Keratinocyte (primary cell): ENCODE results near the gene CNNM3. TPM values are rescaled to one million over a fixed set of nuclear protein-coding genes. Genes with fewer than 3 reads are reported as not detected.
A peak's percentile ranks its signal among the peaks of the same experiment; 100 is the strongest.

ENCODE experiments used
- DNase-seq: peaks from one replicate; pipeline ENCODE4 v3.0.0-alpha.2; 2011; ENCODE audit warnings: low read depth, missing footprints, low spot score
- FAIRE-seq: peaks from 2 replicates; lab custom pipeline; 2011; peaks lifted over from hg19 to GRCh38; lab: Jason Lieb, UNC
- H2AFZ ChIP-seq: 2 replicates; pipeline ENCODE4 v1.6.0; 2012; ENCODE audit warnings: low read length, control low read depth, inconsistent platforms; ENCODE audit not compliant: control insufficient read depth
- H3K27ac ChIP-seq: 2 replicates; pipeline ENCODE4 v1.5.1; 2011; ENCODE audit warnings: low read length; ENCODE audit not compliant: control insufficient read depth, insufficient read depth
- H3K27me3 ChIP-seq: 3 replicates; pipeline ENCODE4 v1.6.0; 2011; ENCODE audit warnings: low read length; ENCODE audit not compliant: control insufficient read depth, insufficient read depth; ENCODE audit errors: extremely low read depth
- H3K36me3 ChIP-seq, 2 experiments: 2 replicates in 1 of 2; 3 replicates in 1 of 2; pipeline ENCODE4 v1.5.1; 2011; ENCODE audit warnings: low read length in 2 of 2, mild to moderate bottlenecking in 1 of 2; ENCODE audit not compliant: control insufficient read depth in 2 of 2, insufficient read depth in 2 of 2; ENCODE audit errors: extremely low read depth in 1 of 2
- H3K4me1 ChIP-seq: 3 replicates; pipeline ENCODE4 v1.5.1; 2011; ENCODE audit warnings: low read length; ENCODE audit not compliant: control insufficient read depth, insufficient read depth; ENCODE audit errors: extremely low read depth
- H3K4me2 ChIP-seq: 3 replicates; pipeline ENCODE4 v1.6.0; 2011; ENCODE audit warnings: low read depth, low read length; ENCODE audit not compliant: control insufficient read depth, insufficient read depth; ENCODE audit errors: extremely low read depth
- H3K4me3 ChIP-seq, 3 experiments: fragments of 200-600 bp in 1 of 3; sonication (generic) in 1 of 3; 2 replicates in 2 of 3; 3 replicates in 1 of 3; pipeline ENCODE4 v1.5.1; 2011 to 2016; ENCODE audit warnings: low read length in 3 of 3, mild to moderate bottlenecking in 3 of 3, control low read depth in 2 of 3, inconsistent platforms in 1 of 3, low read depth in 1 of 3, mixed read lengths in 1 of 3, mixed run types in 1 of 3, moderate library complexity in 1 of 3; ENCODE audit not compliant: control insufficient read depth in 2 of 3, insufficient read depth in 2 of 3; ENCODE audit errors: extremely low read depth in 1 of 3
- H3K79me2 ChIP-seq: 2 replicates; pipeline ENCODE4 v1.6.0; 2012; ENCODE audit warnings: low read length; ENCODE audit not compliant: control insufficient read depth, insufficient read depth
- H3K9ac ChIP-seq: 3 replicates; pipeline ENCODE4 v1.6.0; 2011; ENCODE audit warnings: low read length; ENCODE audit not compliant: control insufficient read depth, insufficient read depth; ENCODE audit errors: extremely low read depth
- H3K9me1 ChIP-seq: 3 replicates; pipeline ENCODE4 v1.6.0; 2011; ENCODE audit warnings: low read length; ENCODE audit not compliant: control insufficient read depth, insufficient read depth; ENCODE audit errors: extremely low read depth
- H3K9me3 ChIP-seq: 2 replicates; pipeline ENCODE4 v1.5.1; 2012; ENCODE audit warnings: low read depth, low read length; ENCODE audit not compliant: control insufficient read depth
- H4K20me1 ChIP-seq: 3 replicates; pipeline ENCODE4 v1.6.0; 2011; ENCODE audit warnings: low read length; ENCODE audit not compliant: control insufficient read depth, insufficient read depth; ENCODE audit errors: extremely low read depth
- CTCF ChIP-seq, 3 experiments: IDR thresholded peaks in 1 of 3; conservative IDR thresholded peaks in 1 of 3; optimal IDR thresholded peaks in 1 of 3; 2 replicates in 2 of 3; 3 replicates in 1 of 3; pipeline versions ENCODE3 to v1.5.1; 2011; ENCODE audit warnings: low read length in 3 of 3, mild to moderate bottlenecking in 3 of 3, moderate library complexity in 2 of 3, control low read depth in 1 of 3, inconsistent platforms in 1 of 3; ENCODE audit not compliant: insufficient read depth in 2 of 3; ENCODE audit errors: extremely low read depth in 1 of 3
- EZH2 ChIP-seq: IDR thresholded peaks from one replicate; pipeline ENCODE4 v1.6.1; 2012; ENCODE audit warnings: inconsistent platforms, mild to moderate bottlenecking, low read length, moderate library complexity
- dilution Hi-C: fragments of 300-500 bp; cut with MboI; formaldehyde crosslinking; loops from one replicate; pipeline ENCODE4 v1.7.0; 2020; ENCODE audit warnings: low sequenced_read_pairs; ENCODE audit not compliant: extremely low pct_ligation_motif_present
- polyA plus RNA-seq, 5 experiments: library from polyadenylated mRNA; depleted of rRNA in 3 of 5; stranded (reverse) in 3 of 5; stranded (forward) in 1 of 5; unstranded in 1 of 5; fragments of >200 nt; gene quantifications; 1 replicate in 1 of 5; 2 replicates in 3 of 5; 3 replicates in 1 of 5; pipeline versions ENCODE4 v1.2.1 to v1.2.3, GENCODE V29; 2011 to 2012; ENCODE audit warnings: missing spikeins in 2 of 5, low read depth in 1 of 5, low replicate concordance in 1 of 5

Gene CNNM3
- polyA plus RNA-seq, 1 donor (not counting 4 experiments of a cell fraction or from before 2014, with no cell fraction given): 2.3 TPM

DNA sequence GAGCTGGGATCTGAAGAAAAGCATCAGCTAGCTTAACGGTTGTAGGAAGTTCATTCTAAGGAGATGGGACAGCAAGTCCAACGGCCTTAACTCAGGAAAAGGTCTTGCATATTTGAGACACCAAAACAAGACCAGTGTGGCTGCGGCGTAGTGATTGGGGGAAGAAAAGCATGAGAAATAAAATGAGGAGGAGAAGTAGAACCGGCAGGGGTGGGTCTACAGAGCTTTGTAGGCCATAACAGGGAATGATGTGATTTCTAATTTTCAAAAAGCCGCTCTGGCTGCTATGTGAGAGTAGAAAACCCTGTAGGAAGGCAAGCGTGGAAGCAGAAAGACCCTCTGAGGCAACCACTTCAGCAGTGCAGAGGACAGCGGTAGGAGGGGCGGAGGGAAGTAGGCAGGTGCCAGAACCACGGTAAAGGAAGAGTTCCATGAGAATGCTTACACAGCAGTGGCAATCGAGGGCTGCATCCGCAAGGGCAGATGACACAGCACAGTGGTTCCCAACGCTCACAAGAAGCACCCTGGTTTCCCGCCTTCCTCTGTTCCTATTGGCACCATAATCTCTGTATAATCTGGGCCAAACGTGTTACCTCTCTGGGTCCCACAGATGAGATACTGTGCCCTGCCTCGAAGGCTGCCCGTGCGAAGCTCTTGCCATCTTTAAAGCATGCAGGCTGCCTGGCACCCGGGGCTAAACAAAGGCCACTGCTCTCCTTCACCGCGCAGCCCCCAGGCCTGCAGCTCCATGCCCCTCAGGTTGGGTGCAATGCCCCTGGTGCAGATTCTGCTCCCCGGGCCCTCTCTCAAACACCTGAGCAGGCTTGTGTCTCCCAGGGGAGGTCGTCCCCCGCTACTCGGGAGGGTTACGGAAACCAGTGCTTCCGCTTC lies 41.0 kb downstream of the CNNM3 start:
- H3K9me3 ChIP-seq: no peaks in the 10 kb centered on the region
- H3K27ac ChIP-seq: peak overlapping the region; percentile 56
- H3K4me3 ChIP-seq: peak overlapping the region; percentile 73 to 83 (median 80)
- no peaks in the 10 kb centered on the region for H3K27me3 ChIP-seq
- peaks cover 8% of the 10 kb centered on the region for H3K79me2 ChIP-seq
- H3K4me1 ChIP-seq: peaks cover 17% of the 10 kb centered on the region
- peak overlapping the region; percentile 84 for H2AFZ ChIP-seq
- TF ChIP-seq CTCF (optimal IDR thresholded peaks at IDR 0.05 in 1 of 3, IDR thresholded peaks at IDR 0.05 in 1 of 3, conservative IDR thresholded peaks at IDR 0.05 in 1 of 3; ENCODE audit: extremely low read depth in 1 of 3, insufficient read depth in 2 of 3, low read length in 3 of 3) (no peak), EZH2 (no peak)
- H3K9me1 ChIP-seq: no peaks in the 10 kb centered on the region
- no peak for DNase-seq
- H3K4me2 ChIP-seq: peak overlapping the region; percentile 96
- dilution Hi-C loops: no loop called here
- FAIRE-seq: no peak
- H3K36me3 ChIP-seq: peaks cover 1 to 14% of the 10 kb centered on the region in 2 experiments
- no peaks in the 10 kb centered on the region for H4K20me1 ChIP-seq
- H3K9ac ChIP-seq: peak overlapping the region; percentile 78

- Histone ChIP-seq H3K4me3 (peak within 1 kb of the TSS; percentile 73 to 83 (median 80)), H3K27me3 (no peaks in the 10 kb centered on the region), H3K36me3 (peaks cover 1 to 17% of the 10 kb centered on the region in 2 experiments), H3K9me3 (no peaks in the 10 kb centered on the region), H3K27ac (peak within 1 kb of the TSS; percentile 56), H3K4me1 (peaks cover 17% of the 10 kb centered on the region), H3K79me2 (peaks cover 8% of the 10 kb centered on the region), H2AFZ (peak within 1 kb of the TSS; percentile 84), H3K4me2 (peak within 1 kb of the TSS; percentile 96), H3K9ac (peak within 1 kb of the TSS; percentile 78), H3K9me1 (no peaks in the 10 kb centered on the region), H4K20me1 (no peaks in the 10 kb centered on the region)
- FAIRE-seq (no peak), DNase-seq (peak; percentile 89)
- dilution Hi-C loops: no loop called here
- TF ChIP-seq EZH2 (no peak), CTCF (optimal IDR thresholded peaks at IDR 0.05 in 1 of 3, IDR thresholded peaks at IDR 0.05 in 1 of 3, conservative IDR thresholded peaks at IDR 0.05 in 1 of 3; ENCODE audit: extremely low read depth in 1 of 3, insufficient read depth in 2 of 3, low read length in 3 of 3) (peak; percentile 64 to 89 (median 74))
These were observed 41.8 kb downstream of the CNNM3 start, which contains the start of gene ANKRD39 for GRCh38 chr2:96857667-96858372. Gene ANKRD39, minus strand, starts transcription at chr2:96858016. Its CDS starts 29 bp downstream, at chr2:96857987.
